ENCODE data around the gene MMP23B.
"Not testable (repeated sequence)": the region's sequence is repeated elsewhere in the genome, so short reads cannot be mapped to it uniquely, and the experiment has no call there.

Gene MMP23B

GRCh38 chr1:1671365-1672119 is 39.6 kb downstream of the MMP23B start:
- DNase-seq = no peak

GRCh38 chr1:1672181-1672965 is 40.4 kb downstream of the MMP23B start:
- DNase-seq = no peak

DNA sequence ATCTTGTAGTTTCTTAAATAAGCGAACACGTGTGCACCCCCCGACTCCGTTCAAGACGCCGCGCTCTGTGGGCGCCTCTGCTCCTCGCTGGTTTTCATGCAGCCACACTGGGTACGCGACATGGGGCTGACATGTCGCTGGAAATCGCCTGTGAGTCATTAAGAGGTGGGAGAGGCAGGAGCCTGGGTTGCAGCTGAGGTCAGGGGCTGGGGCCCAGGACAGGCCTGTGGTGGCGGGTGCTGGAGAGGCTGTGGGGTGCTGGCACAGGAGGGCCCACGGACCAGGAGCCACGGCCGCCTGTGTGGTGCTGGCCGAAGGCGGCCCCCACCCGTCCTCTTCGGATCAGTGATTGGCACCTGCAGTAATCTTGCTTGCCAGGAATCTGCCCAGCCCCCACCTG is 42.8 kb downstream of the MMP23B start:
- DNase-seq = not testable (repeated sequence)

DNA sequence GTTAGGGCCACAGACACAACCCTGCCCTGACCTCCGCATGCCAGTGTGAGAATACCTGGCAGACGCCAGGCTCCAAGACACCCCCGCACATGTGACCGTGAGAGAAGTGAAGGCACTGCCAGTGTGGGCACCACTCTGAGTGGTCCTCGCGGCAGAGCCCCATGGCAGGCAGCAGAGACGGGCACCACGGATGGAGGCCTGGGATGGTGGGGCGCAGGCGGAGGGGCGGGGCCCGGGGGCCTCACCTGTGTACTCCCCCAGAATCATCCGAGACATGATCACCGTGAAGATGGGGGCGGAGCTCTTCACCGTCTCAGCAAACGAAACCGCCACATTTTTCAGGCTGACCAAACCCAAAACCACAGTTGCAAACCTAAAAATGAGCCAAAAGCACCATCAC is 43.2 kb downstream of the MMP23B start:
- not testable (repeated sequence) for DNase-seq

- not testable (repeated sequence) for DNase-seq
These were observed 44.1 kb downstream of the MMP23B start for GRCh38 chr1:1676087-1676486.

DNA sequence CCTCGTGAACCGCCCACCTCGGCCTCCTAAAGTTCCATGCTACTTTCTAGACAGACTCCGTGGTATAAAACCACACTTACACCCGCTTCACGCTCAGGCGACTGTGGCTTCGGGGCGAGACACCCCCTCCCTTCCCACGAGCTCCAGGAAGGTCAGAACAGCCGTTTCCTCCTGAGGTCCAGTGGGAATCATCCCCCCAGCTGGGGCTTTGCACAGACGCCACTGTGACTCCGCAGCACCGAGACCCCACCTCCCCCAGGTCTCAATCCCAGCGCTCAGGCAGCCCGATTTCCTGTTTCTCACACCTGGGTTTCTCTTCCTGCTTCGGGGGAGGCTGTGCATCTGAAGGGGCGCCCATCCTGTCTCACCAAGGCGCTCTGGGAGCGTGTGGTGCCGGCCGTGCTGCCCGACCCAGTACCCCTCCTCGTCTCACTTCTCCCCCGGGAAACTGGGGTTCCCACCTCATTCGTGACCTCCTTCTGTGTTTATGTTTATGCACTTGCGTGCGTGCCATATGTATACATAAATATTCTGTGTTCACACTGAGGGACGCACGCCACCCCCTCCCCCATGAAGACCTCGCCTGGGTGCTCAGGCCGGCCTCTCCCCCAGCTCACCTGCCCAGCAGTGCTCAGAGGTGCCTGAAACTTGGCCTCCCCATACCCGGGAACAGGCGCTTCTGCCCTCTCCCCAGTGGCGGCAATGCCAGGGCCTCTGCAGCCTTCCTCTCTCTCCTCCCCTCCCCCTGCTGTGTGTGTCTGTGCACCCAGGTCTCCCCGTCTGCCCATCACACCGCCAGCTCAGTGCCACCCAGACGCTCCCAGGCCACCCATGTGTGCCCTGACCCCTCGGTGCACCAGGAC is 46.0 kb downstream of the MMP23B start:
- DNase-seq = peak; percentile 82

GRCh38 chr1:1678581-1679380 is 46.8 kb downstream of the MMP23B start:
- peak; percentile 83 for DNase-seq

GRCh38 chr1:1680031-1680911 is 48.3 kb downstream of the MMP23B start:
- peak; percentile 59 for DNase-seq

DNA sequence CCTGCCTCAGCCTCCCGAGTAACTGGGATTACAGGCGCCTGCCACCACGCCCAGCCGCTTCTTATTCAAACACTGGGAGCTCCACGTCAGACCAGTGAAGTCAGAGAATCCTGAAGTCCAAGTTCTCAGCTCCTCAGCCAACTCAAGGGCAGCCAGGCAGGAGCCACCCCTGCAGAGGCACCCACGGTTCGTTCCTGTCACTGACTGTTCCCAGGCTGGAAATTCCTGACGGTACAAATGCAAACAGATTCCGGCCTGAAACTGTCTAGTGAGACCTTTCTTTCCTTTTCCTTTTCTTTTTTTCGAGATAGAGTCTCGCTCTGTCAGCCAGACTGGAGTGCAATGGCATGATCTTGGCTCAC is 48.9 kb downstream of the MMP23B start:
- DNase-seq = no peak

- DNase-seq = no peak
These were observed 51.3 kb downstream of the MMP23B start for GRCh38 chr1:1683104-1683905.
